Activated naive CD4-positive, alpha-beta T cell treated with anti-CD3 and anti-CD28 coated beads, Interleukin-2, amount 50 U/mL, for 16 hours (primary cell): ENCODE data around the gene IGFBP2.

Experiments used
- DNase-seq: peaks from one replicate; pipeline ENCODE4 v3.0.0-alpha.2; 2020

Gene IGFBP2

GRCh38 chr2:216665717-216666116 lies 32.5 kb downstream of the IGFBP2 start:
- DNase-seq, result no peak

GRCh38 chr2:216666461-216667233 lies 33.4 kb downstream of the IGFBP2 start:
- peak; percentile 62 for DNase-seq

- DNase-seq, result no peak
These were observed 37.3 kb downstream of the IGFBP2 start for GRCh38 chr2:216670266-216671080.

- no peak for DNase-seq
These were observed 37.8 kb downstream of the IGFBP2 start for GRCh38 chr2:216671081-216671411.

GRCh38 chr2:216671791-216672343 lies 38.6 kb downstream of the IGFBP2 start:
- DNase-seq, result no peak

GRCh38 chr2:216672466-216672865 lies 39.2 kb downstream of the IGFBP2 start:
- DNase-seq, result no peak

GRCh38 chr2:216673021-216673420 lies 39.8 kb downstream of the IGFBP2 start:
- no peak for DNase-seq

GRCh38 chr2:216673609-216674008 lies 40.4 kb downstream of the IGFBP2 start:
- no peak for DNase-seq

GRCh38 chr2:216674376-216674775 lies 41.2 kb downstream of the IGFBP2 start:
- no peak for DNase-seq

GRCh38 chr2:216676630-216677029 lies 43.4 kb downstream of the IGFBP2 start:
- DNase-seq, result no peak

GRCh38 chr2:216677439-216678097 lies 44.3 kb downstream of the IGFBP2 start:
- no peak for DNase-seq

GRCh38 chr2:216678098-216678465 lies 44.9 kb downstream of the IGFBP2 start:
- DNase-seq, result no peak

GRCh38 chr2:216678813-216679657 lies 45.8 kb downstream of the IGFBP2 start:
- DNase-seq, result no peak

GRCh38 chr2:216679658-216680024 lies 46.4 kb downstream of the IGFBP2 start:
- DNase-seq, result no peak

GRCh38 chr2:216680951-216681629 lies 47.9 kb downstream of the IGFBP2 start:
- DNase-seq, result no peak

- no peak for DNase-seq
These were observed 48.5 kb downstream of the IGFBP2 start for GRCh38 chr2:216681683-216682082.

GRCh38 chr2:216683846-216684245 lies 50.6 kb downstream of the IGFBP2 start:
- no peak for DNase-seq

- DNase-seq, result no peak
These were observed 52.2 kb downstream of the IGFBP2 start for GRCh38 chr2:216685327-216685875.

- DNase-seq, result no peak
These were observed 53.9 kb downstream of the IGFBP2 start for GRCh38 chr2:216687111-216687510.

GRCh38 chr2:216687646-216688045 lies 54.4 kb downstream of the IGFBP2 start:
- no peak for DNase-seq

GRCh38 chr2:216688731-216689340 lies 55.6 kb downstream of the IGFBP2 start:
- no peak for DNase-seq
